ENCODE data around the gene ANKDD1A.

GRCh38 chr15:64896371-64897069 is 15.2 kb upstream of the ANKDD1A start:
- TF ChIP-seq POLR2A (IDR thresholded peaks at IDR 0.05), result no peak
- TF ChIP-seq CTCF (IDR thresholded peaks at IDR 0.05), result no peak

Measured in testis (tissue), 2 donors.